ENCODE measurements around the gene SEMA6A.

- TF ChIP-seq POLR2A (IDR thresholded peaks at IDR 0.05; ENCODE audit: low read depth, low read length) (no peak), POLR2AphosphoS5 (IDR thresholded peaks at IDR 0.05; ENCODE audit: low read depth, low read length) (no peak), TAF1 (IDR thresholded peaks at IDR 0.05; ENCODE audit: borderline replicate concordance, low read depth, low read length) (no peak)
Observed at GRCh38 chr5:116467465-116467843, 107.2 kb downstream of the SEMA6A start.
